Stomach smooth muscle (tissue), 2 donors: ENCODE measurements around the gene GAR1.

Experiments
- H3K27ac ChIP-seq: one replicate; pipeline ENCODE4 v1.7.0; 2013; ENCODE audit warnings: mild to moderate bottlenecking, low read length, inconsistent platforms
- H3K27me3 ChIP-seq, 2 donors: one replicate each; pipeline ENCODE4 v1.7.0; 2013; ENCODE audit warnings: low read length in 2 of 2; ENCODE audit not compliant: insufficient read depth in 2 of 2, control insufficient read depth in 1 of 2
- H3K36me3 ChIP-seq, 2 donors: one replicate each; pipeline ENCODE4 v1.7.0; 2013; ENCODE audit warnings: low read length in 2 of 2; ENCODE audit not compliant: control insufficient read depth in 2 of 2, insufficient read depth in 2 of 2
- H3K4me1 ChIP-seq: one replicate; pipeline ENCODE4 v1.7.0; 2013; ENCODE audit warnings: low read length; ENCODE audit not compliant: control insufficient read depth, insufficient read depth
- H3K4me3 ChIP-seq, 2 donors: one replicate each; pipeline ENCODE4 v1.7.0; 2013; ENCODE audit warnings: low read length in 2 of 2
- H3K9ac ChIP-seq, 2 donors: one replicate each; pipeline ENCODE4 v1.7.0; 2013; ENCODE audit warnings: low read length in 2 of 2, mild to moderate bottlenecking in 1 of 2
- H3K9me3 ChIP-seq, 2 donors: one replicate each; pipeline ENCODE4 v1.7.0; 2013; ENCODE audit warnings: low read length in 2 of 2; ENCODE audit not compliant: control insufficient read depth in 2 of 2
- donor health status: healthy.
- donor health status: Pancreatic carcinoma.

GAR1 gene

GRCh38 chr4:109872950-109873656, 57.5 kb downstream of the GAR1 start:
- Histone ChIP-seq H3K9me3 (peaks cover 0 to 3% of the 10 kb centered on the region in 2 donors), H3K9ac (no peak overlapping the region), H3K4me3 (no peak overlapping the region), H3K36me3 (peaks cover 6 to 9% of the 10 kb centered on the region in 2 donors), H3K4me1 (no peaks in the 10 kb centered on the region), H3K27me3 (no peaks in the 10 kb centered on the region), H3K27ac (no peak overlapping the region)

DNA sequence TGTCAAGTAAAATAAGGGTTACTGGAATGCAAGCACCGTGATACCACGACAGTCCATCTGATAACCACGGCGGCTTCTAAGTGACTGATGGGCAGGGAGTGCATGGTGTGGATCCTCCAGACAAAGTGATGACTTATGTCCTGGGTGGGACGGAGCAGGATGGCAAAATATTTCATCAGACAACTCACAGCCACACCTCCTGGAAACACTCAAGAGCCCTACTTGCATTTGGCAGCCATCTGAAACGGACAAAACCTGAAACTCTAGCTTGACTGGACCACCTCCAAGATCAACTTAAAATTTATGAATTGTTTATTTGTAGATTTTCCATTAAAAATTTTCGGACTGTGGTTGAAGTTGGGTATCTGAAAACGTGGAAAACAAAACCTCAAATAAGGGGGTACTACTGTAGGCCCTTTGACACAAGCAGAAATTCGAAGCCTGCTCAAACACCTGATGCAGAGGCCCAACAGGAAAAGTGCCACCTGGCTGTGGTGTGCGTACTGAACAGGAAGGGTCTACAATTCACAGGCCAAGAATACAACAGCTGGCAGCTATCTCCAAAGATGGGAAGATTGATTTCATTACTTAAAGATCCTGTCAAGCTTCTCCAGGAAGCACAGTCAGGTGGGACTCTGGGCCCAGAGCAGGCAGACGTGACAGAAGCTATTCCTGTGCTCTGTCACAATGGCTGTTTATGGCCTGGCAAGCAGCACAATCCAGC, 58.4 kb downstream of the GAR1 start:
- no peak overlapping the region for H3K27ac ChIP-seq
- H3K4me3 ChIP-seq = no peak overlapping the region
- H3K9me3 ChIP-seq = peaks cover 0 to 3% of the 10 kb centered on the region in 2 donors
- peaks cover 0 to under 1% of the 10 kb centered on the region in 2 donors for H3K27me3 ChIP-seq
- no peaks in the 10 kb centered on the region for H3K4me1 ChIP-seq
- no peak overlapping the region for H3K9ac ChIP-seq
- H3K36me3 ChIP-seq = peaks cover 6 to 9% of the 10 kb centered on the region in 2 donors
